A172 (cell line): Measurements from ENCODE around the gene MRPL17. TPM values are rescaled to one million over a fixed set of nuclear protein-coding genes. Genes with fewer than 3 reads are reported as not detected.

ENCODE experiments used
- DNase-seq: peaks from one replicate; pipeline ENCODE4 v3.0.0-alpha.2; 2015; ENCODE audit warnings: low spot score
- total RNA-seq: library from RNA; depleted of rRNA; stranded (reverse); fragments of >200 nt; shearing (Covaris generic); gene quantifications from 2 replicates; pipeline ENCODE4 v1.2.3, GENCODE V29; 2014

The MRPL17 gene
- total RNA-seq, 1 experiment from 2014 or later, result 417 TPM

DNA sequence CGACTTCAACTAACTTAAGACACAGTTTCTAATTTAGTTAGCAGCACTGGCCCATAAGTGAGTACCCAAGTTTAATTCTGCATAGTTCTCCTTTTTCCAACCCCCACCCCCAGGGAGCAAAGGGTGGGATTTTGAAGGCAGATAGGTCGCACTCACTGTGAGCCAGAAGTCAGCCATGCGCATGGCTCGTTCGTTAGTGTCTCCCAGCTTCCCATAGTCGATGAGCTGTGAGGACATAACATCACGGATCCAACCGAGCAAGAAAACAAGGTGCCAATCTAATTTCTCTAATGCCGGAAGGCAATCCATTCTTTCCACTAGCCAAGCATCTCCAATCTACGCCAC is 577 bp downstream of the MRPL17 start:
- DNase-seq, result no peak

GRCh38 chr11:6681949-6682348 is 1.2 kb downstream of the MRPL17 start:
- DNase-seq, result no peak

GRCh38 chr11:6681505-6681904 is 1.6 kb downstream of the MRPL17 start:
- no peak for DNase-seq

- no peak for DNase-seq
Observed at GRCh38 chr11:6677018-6677417, 6.1 kb downstream of the MRPL17 start.

DNA sequence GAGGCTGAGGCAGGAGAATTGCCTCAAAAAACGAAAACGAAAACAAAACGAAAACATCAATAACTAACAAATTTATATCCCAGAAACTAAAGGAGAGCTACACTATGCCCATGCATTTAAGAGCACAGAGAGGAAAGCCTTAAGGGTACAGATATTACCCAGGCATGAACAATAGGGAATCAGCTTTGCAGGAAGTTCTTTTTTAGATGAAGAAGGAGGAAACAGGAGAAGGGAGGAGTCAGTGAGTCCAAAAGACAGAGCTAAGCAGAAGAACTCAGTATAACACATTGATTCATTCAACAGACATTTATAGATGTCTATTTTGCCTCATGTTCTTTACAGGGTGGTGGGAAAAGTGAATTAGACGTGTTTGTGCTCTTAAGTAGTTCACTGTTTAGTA is 8.3 kb downstream of the MRPL17 start:
- no peak for DNase-seq

GRCh38 chr11:6674219-6674597 is 8.9 kb downstream of the MRPL17 start:
- DNase-seq, result no peak

- no peak for DNase-seq
Observed at GRCh38 chr11:6673523-6674218, 9.5 kb downstream of the MRPL17 start.

- DNase-seq, result no peak
Observed at GRCh38 chr11:6671991-6672390, 11.1 kb downstream of the MRPL17 start.

- DNase-seq, result no peak
Observed at GRCh38 chr11:6670202-6670830, 12.8 kb downstream of the MRPL17 start.

DNA sequence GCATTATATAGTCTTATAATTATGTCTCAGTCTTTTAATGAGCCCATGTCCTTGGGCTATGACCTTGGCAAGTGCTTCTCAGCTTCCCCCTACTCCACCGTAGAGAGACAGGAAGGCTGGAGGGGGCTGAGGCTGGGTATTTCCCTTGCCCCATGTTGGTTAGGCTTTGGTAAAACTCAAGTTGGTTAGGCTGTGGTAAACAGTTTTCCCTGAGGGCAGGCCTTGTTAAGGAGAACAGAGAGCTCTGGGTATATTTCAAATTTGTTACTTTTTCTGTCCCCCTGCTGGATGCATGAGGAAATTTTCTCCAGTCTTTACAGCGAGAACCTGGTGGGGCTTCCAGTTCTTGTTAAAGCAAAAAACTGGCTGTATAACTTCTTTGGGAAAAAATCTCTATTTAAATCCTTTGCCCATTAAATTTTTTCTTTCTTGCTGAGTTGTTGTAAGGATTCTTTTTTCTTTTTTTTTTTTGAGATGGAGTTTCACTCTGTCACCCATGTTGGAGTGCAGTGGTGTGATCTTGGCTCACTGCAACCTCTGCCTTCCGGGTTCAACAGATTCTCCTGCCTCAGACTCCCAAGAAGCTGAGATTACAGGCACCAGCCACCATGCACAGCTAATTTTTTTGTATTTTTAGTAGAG is 15.3 kb downstream of the MRPL17 start:
- DNase-seq, result peak; percentile 16

- DNase-seq, result no peak
Observed at GRCh38 chr11:6666302-6667183, 16.6 kb downstream of the MRPL17 start.

DNA sequence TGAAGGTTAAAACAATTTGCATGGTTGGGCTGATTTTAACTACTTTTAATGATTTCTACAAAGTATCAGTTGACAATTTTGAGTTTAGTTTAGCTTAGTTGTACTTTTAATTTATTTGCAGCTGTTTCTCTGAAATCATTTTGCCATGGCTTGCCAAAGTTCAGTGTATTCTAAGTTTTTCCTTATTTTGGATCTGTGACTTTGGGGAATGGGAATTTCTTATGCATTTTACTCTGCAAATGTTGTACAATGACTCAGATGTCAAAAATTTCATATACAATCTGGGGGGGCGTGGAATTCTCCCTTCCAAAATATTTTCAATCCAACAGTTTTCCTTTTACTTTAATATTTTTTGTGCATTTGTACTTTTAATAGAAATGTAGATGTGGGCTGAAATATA is 18.6 kb downstream of the MRPL17 start:
- DNase-seq, result no peak

- DNase-seq, result no peak
Observed at GRCh38 chr11:6663794-6664469, 19.2 kb downstream of the MRPL17 start.

DNA sequence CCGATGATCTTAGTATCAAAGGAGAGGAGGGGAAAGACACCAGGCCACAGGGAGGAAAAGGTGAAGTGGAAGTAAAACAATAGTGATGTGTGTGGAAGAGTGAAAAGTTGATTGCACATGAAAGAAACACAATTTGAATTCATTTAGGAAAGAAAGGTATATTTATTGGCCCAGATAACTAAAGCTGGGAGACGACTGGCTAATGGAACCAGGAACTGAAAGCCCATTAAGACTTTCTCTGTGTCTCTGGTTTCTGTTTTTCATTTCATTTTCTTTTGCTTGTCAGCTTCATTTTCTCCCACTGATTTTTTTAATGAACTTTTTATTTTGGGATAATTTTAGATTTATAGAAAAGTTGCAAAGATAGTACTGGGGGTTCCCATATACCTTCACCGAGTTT is 22.4 kb downstream of the MRPL17 start:
- DNase-seq, result no peak

DNA sequence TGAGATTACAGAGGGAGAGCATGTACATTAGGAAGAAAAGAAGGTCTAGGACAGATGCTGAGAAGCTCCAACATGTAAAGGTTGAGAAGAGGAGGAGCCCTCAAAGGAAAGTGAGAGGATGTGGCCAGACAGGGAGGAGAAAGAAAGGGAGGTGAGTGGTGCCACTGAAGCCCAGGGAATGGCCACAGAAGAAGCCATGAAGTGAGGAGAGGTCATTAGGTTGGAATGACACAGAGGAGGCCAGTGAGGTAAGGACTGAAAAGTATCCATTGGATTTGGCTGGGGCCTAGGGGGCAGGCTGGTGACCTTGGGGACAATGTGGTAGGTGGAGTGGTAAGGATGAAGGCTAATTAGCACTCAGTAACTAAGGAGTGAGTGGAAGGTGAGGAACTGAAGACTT is 24.5 kb downstream of the MRPL17 start:
- DNase-seq, result no peak

DNA sequence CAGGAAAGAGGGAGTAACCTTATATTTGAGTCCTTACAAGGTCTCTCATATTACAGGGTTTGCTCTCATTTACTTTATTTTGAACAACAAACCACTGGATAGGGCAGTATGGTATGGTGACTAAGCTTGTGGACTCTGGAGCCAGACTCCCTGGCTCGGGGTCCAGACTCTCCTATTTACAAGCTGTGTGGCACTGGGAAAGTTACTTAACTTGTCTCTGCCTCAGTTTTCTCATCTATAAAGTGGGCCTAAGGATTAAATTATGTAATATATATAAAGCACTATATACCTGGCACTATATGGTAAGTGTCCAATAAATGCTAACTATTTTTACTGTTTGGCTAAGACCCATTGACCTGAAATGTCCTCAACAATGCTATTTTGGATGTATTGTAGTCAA is 25.8 kb downstream of the MRPL17 start:
- DNase-seq, result no peak

DNA sequence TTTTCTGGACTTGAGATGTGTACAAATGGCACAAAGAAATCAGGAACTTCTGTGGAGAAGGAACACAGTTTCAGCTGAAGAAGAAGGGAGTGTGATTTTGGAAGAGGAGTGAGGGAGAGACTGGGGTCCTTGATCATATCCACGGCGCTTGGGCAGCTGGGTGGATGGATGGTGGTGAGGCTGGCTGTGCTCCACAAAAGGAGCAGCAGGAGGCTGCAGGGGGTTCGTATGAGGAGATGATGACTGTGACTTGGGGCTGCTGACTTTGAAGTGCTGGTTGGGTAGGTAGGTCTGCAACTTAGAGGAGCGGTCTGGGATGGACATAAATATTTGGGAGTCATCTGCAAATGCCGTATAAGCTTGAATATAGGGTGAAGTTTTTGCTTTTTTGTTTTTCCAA is 26.2 kb downstream of the MRPL17 start:
- no peak for DNase-seq

GRCh38 chr11:6656584-6656915 is 26.6 kb downstream of the MRPL17 start:
- no peak for DNase-seq

DNA sequence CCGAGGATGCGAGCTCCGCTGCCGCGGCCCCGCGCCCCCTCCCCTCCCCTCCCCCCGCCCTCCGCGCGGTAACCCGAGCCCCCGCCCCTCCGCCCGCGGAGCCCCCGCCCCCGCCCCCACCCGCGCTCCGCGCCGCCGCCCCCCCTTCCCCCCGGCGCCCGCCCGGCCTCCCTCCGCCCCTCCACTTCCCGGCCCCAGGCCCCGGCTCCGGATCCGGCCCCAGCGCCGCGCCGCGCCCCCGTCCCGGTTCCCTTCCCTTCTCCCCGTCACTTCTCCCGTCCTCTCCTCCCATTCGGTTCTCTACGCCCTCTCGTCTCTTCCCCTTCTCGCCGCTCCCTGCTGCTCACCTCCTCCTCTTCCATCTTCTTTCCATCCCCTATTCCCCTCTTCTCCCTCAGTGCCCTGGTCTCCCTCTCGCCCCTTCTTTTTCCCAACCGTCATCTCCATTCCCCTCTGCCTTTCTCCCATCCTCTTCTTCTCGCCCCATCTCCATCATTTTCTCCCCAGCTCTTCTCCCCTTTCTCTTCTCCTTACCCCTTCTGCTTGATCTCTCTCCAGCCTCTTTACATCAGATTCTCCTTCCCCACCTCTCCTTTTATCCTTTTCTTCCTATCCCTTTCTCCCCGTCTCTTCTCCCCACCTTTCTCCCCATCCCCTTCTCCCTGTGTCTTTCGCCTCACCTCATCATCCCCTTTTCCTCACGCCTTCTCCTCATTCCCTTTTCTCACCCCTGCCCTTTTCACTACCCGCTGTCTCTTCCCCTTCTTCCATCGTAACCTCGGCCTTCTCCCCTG is 27.2 kb downstream of the MRPL17 start, which contains the start of gene DCHS1:
Gene DCHS1 (minus strand): TSS at position 20 of the 794 bp plus-strand sequence. CDS start 14,196 bp downstream, outside the sequence.
- no peak for DNase-seq

- no peak for DNase-seq
Observed at GRCh38 chr11:6655020-6655789, 27.9 kb downstream of the MRPL17 start.
